KMS-11 (cell line): ENCODE results near the gene SYT1.

Experiments used
- H2AFZ ChIP-seq: fragments of 200-600 bp; sonication (generic); 2 replicates; pipeline ENCODE4 v1.6.1; 2016; ENCODE audit warnings: antibody characterized with exemption, mixed run types, low read depth
- H3K27ac ChIP-seq: fragments of 200-600 bp; sonication (generic); 2 replicates; pipeline ENCODE4 v1.6.1; 2016; ENCODE audit warnings: mild to moderate bottlenecking, mixed run types
- H3K27me3 ChIP-seq: fragments of 200-600 bp; sonication (generic); 2 replicates; pipeline ENCODE4 v1.6.1; 2017; ENCODE audit warnings: mild to moderate bottlenecking, low read depth, mixed run types, moderate library complexity; ENCODE audit not compliant: insufficient read depth
- H3K36me3 ChIP-seq: fragments of 200-600 bp; sonication (generic); 2 replicates; pipeline ENCODE4 v1.6.1; 2017; ENCODE audit warnings: mild to moderate bottlenecking, mixed run types; ENCODE audit not compliant: insufficient read depth
- H3K4me1 ChIP-seq: fragments of 200-600 bp; sonication (generic); 2 replicates; pipeline ENCODE4 v1.6.1; 2016; ENCODE audit warnings: mild to moderate bottlenecking, low read depth, mixed run types; ENCODE audit not compliant: poor library complexity, severe bottlenecking
- H3K4me2 ChIP-seq: fragments of 200-600 bp; sonication (generic); 2 replicates; pipeline ENCODE4 v1.7.0; 2016; ENCODE audit warnings: mild to moderate bottlenecking, mixed run types
- H3K4me3 ChIP-seq: fragments of 200-600 bp; sonication (generic); IDR thresholded peaks from 2 replicates; pipeline ENCODE4 v1.6.1; 2017; ENCODE audit warnings: low read depth, low read length, mixed read lengths; ENCODE audit not compliant: insufficient read depth
- H3K79me2 ChIP-seq: fragments of 200-600 bp; sonication (generic); 2 replicates; pipeline ENCODE4 v1.6.1; 2016; ENCODE audit warnings: low read depth, mixed run types; ENCODE audit not compliant: insufficient read depth
- H3K9ac ChIP-seq: fragments of 200-600 bp; sonication (generic); 2 replicates; pipeline ENCODE4 v1.6.1; 2016; ENCODE audit warnings: mild to moderate bottlenecking, mixed run types
- H4K20me1 ChIP-seq: fragments of 200-600 bp; sonication (generic); 2 replicates; pipeline ENCODE4 v1.6.1; 2016; ENCODE audit warnings: mild to moderate bottlenecking, mixed run types; ENCODE audit not compliant: insufficient read depth
- CTCF ChIP-seq: fragments of 200-600 bp; sonication (generic); conservative IDR thresholded peaks from 2 replicates; pipeline ENCODE4 v1.6.1; 2017; ENCODE audit warnings: low read depth, mild to moderate bottlenecking, antibody characterized with exemption, low read length, moderate library complexity, mixed read lengths

The SYT1 gene

GRCh38 chr12:79083181-79083580 lies 218.6 kb downstream of the SYT1 start:
- H3K27me3 ChIP-seq: no peaks in the 10 kb centered on the region
- H3K4me1 ChIP-seq: peaks cover 63% of the 10 kb centered on the region
- no peak overlapping the region for H2AFZ ChIP-seq
- no peak for TF ChIP-seq CTCF
- H3K9ac ChIP-seq: no peak overlapping the region
- no peaks in the 10 kb centered on the region for H3K36me3 ChIP-seq
- no peaks in the 10 kb centered on the region for H3K79me2 ChIP-seq
- H3K4me3 ChIP-seq: no peak overlapping the region
- no peaks in the 10 kb centered on the region for H4K20me1 ChIP-seq
- H3K27ac ChIP-seq: peak overlapping the region; percentile 12; the same call in 1 of the 2 replicates
- H3K4me2 ChIP-seq: peak overlapping the region; percentile 26

- no peak for TF ChIP-seq CTCF
- H3K4me2 ChIP-seq: peak overlapping the region; percentile 86
- H3K9ac ChIP-seq: no peak overlapping the region
- H3K4me3 ChIP-seq: no peak overlapping the region
- H4K20me1 ChIP-seq: no peaks in the 10 kb centered on the region
- H2AFZ ChIP-seq: peak overlapping the region; percentile 12; the same call in 1 of the 2 replicates
- no peaks in the 10 kb centered on the region for H3K79me2 ChIP-seq
- peaks cover 64% of the 10 kb centered on the region for H3K4me1 ChIP-seq
- no peaks in the 10 kb centered on the region for H3K36me3 ChIP-seq
- H3K27me3 ChIP-seq: no peaks in the 10 kb centered on the region
- peak overlapping the region; percentile 6; the same call in 1 of the 2 replicates for H3K27ac ChIP-seq
Observed at GRCh38 chr12:79085106-79085682, 220.6 kb downstream of the SYT1 start.

- H3K9ac ChIP-seq: peak overlapping the region; percentile 56
Observed at GRCh38 chr12:79086541-79087296, 222.1 kb downstream of the SYT1 start.

GRCh38 chr12:79098530-79098929 lies 234.0 kb downstream of the SYT1 start:
- Histone ChIP-seq H3K36me3 (no peaks in the 10 kb centered on the region), H3K27me3 (no peaks in the 10 kb centered on the region), H4K20me1 (no peaks in the 10 kb centered on the region), H3K27ac (no peak overlapping the region), H2AFZ (no peak overlapping the region), H3K4me3 (no peak overlapping the region), H3K79me2 (no peaks in the 10 kb centered on the region), H3K4me1 (peaks cover 9% of the 10 kb centered on the region), H3K4me2 (no peak overlapping the region), H3K9ac (no peak overlapping the region)
- TF ChIP-seq CTCF: no peak

More at GRCh38 chr12:79086541-79087296, 222.1 kb downstream of the SYT1 start:
- TF ChIP-seq CTCF: no peak
- Histone ChIP-seq H2AFZ (peak overlapping the region; percentile 72), H3K27me3 (no peaks in the 10 kb centered on the region), H3K36me3 (no peaks in the 10 kb centered on the region), H3K4me1 (peaks cover 64% of the 10 kb centered on the region), H3K79me2 (no peaks in the 10 kb centered on the region), H3K4me2 (peak overlapping the region; percentile 86), H3K4me3 (no peak overlapping the region), H3K27ac (peak overlapping the region; percentile 73), H4K20me1 (no peaks in the 10 kb centered on the region)
